PC-3 (cell line): ENCODE data around the gene RUFY3. TPM values are rescaled to one million over a fixed set of nuclear protein-coding genes. Genes with fewer than 3 reads are reported as not detected.

Experiments
- ATAC-seq: fragments of 200-7000 bp; cut with Tn5 transposase; 2 replicates; pipeline ENCODE4 v1.9.1; 2020; ENCODE audit warnings: mild to moderate bottlenecking, moderate library complexity
- BruUV-seq: library from RNA; stranded (reverse); fragments of 400-500 nt; replicated peaks from 2 replicates; lab custom pipeline; 2021; lab: Mats Ljungman, UMichigan
- CTCF ChIA-PET: fragments of 300-600 bp; sonication (Branson Sonifier 250); formaldehyde crosslinking; loops from one replicate; lab custom pipeline; 2022; ENCODE audit warnings: antibody characterized with exemption; lab: Charles Lee
- POLR2A ChIA-PET: fragments of 300-600 bp; sonication (Branson Sonifier 250); formaldehyde crosslinking; loops from one replicate; lab custom pipeline; 2022; ENCODE audit warnings: antibody characterized with exemption; ENCODE audit not compliant: unreplicated experiment; lab: Charles Lee
- DNase-seq: peaks from one replicate; pipeline ENCODE4 v3.0.0-alpha.2; 2015
- H2AFZ ChIP-seq: fragments of 300-600 bp; sonication (generic); 2 replicates; pipeline ENCODE4 v1.6.0; 2016; ENCODE audit warnings: antibody characterized with exemption, low read length
- H3F3A ChIP-seq: fragments of 300-600 bp; sonication (generic); one replicate; pipeline ENCODE4 v1.6.0; 2017; ENCODE audit warnings: antibody characterized with exemption, low read length, control low read depth, mild to moderate bottlenecking; ENCODE audit not compliant: unreplicated experiment
- H3K27ac ChIP-seq: fragments of 300-600 bp; sonication (generic); 2 replicates; pipeline ENCODE4 v1.5.1; 2016; ENCODE audit warnings: mild to moderate bottlenecking, low read length
- H3K27me3 ChIP-seq: fragments of 300-600 bp; sonication (generic); 2 replicates; pipeline ENCODE4 v1.6.1; 2016; ENCODE audit warnings: low read length, mixed read lengths
- H3K36me3 ChIP-seq: fragments of 300-600 bp; sonication (generic); 2 replicates; pipeline ENCODE4 v1.6.1; 2016; ENCODE audit warnings: low read depth, mixed run types, low read length, mixed read lengths
- H3K4me1 ChIP-seq: fragments of 300-600 bp; sonication (generic); 2 replicates; pipeline ENCODE4 v1.5.1; 2016; ENCODE audit warnings: low read length; ENCODE audit not compliant: insufficient read depth
- H3K4me2 ChIP-seq: fragments of 300-600 bp; sonication (generic); 2 replicates; pipeline ENCODE4 v1.6.0; 2016; ENCODE audit warnings: low read length
- H3K4me3 ChIP-seq: fragments of 300-600 bp; sonication (generic); 2 replicates; pipeline ENCODE4 v1.5.1; 2016; ENCODE audit warnings: mild to moderate bottlenecking, low read length, mixed read lengths
- H3K79me2 ChIP-seq: fragments of 300-600 bp; sonication (generic); 2 replicates; pipeline ENCODE4 v1.6.1; 2017; ENCODE audit warnings: low read length, mixed read lengths
- H3K9ac ChIP-seq: fragments of 300-600 bp; sonication (generic); 2 replicates; pipeline ENCODE4 v1.6.0; 2016; ENCODE audit warnings: mild to moderate bottlenecking, low read length
- H3K9me2 ChIP-seq: fragments of 300-600 bp; sonication (generic); replicated peaks from 2 replicates; pipeline ENCODE4 v1.6.1; 2016; ENCODE audit warnings: mixed run types, low read length, mixed read lengths
- H3K9me3 ChIP-seq: fragments of 300-600 bp; sonication (generic); 2 replicates; pipeline ENCODE4 v1.6.1; 2016; ENCODE audit warnings: low read length, mixed read lengths
- H4K20me1 ChIP-seq: fragments of 300-600 bp; sonication (generic); 2 replicates; pipeline ENCODE4 v1.6.1; 2016; ENCODE audit warnings: low read length, mixed read lengths
- EZH2 ChIP-seq: fragments of 300-600 bp; sonication (generic); IDR thresholded peaks from one replicate; pipeline ENCODE4 v1.6.1; 2017; ENCODE audit warnings: antibody characterized with exemption, mild to moderate bottlenecking, low read length; ENCODE audit not compliant: unreplicated experiment
- EZH2phosphoT487 ChIP-seq: fragments of 300-600 bp; sonication (generic); IDR thresholded peaks from 2 replicates; pipeline ENCODE4 v1.6.1; 2018; ENCODE audit warnings: mild to moderate bottlenecking, antibody characterized with exemption, low read length, borderline replicate concordance
- intact Hi-C: fragments of 100-400 bp; cut with micrococcal nuclease; formaldehyde crosslinking; loops from 2 replicates; pipeline ENCODE4 v1.9.0; 2023
- total RNA-seq: library from RNA; depleted of rRNA; stranded (reverse); fragments of >200 nt; gene quantifications from 2 replicates; pipeline ENCODE4 v1.2.3, GENCODE V29; 2014
- TF ChIP-seq, protein P1 (sequence below): fragments of 300-600 bp; sonication (generic); conservative IDR thresholded peaks from 2 replicates; pipeline ENCODE4 v1.5.1; 2017; ENCODE audit warnings: antibody characterized with exemption, low read depth, mild to moderate bottlenecking, low read length

RUFY3 gene
- total RNA-seq, 1 experiment from 2014 or later = 25.6 TPM

DNA sequence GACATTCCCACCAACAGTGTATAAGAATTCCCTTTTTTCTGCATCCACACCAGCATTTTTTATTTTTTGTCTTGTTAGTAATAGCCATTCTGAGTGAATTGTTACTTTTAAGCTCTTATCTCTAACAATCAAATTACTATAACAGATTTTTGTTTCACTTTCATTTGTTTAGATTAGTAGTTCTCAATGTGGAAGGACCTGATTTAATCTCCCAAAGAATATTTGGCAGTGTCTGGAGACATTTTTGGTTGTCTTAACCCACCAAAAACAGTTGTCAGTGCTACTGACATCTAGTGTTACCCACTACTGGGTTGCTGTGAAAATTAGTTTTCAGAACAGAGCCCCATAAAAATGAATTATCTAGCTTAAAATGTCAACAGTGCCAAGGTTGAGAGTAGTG lies 37.9 kb downstream of the RUFY3 start:
- no peak overlapping the region for H2AFZ ChIP-seq
- H3K4me2 ChIP-seq = no peak overlapping the region
- no peaks in the 10 kb centered on the region for H3K9me3 ChIP-seq
- no peaks in the 10 kb centered on the region for H4K20me1 ChIP-seq
- H3K4me1 ChIP-seq = no peaks in the 10 kb centered on the region
- no peak for DNase-seq
- no TSS peak for BruUV-seq
- H3K27ac ChIP-seq = no peak overlapping the region
- peaks cover 4% of the 10 kb centered on the region for H3F3A ChIP-seq
- no peaks in the 10 kb centered on the region for H3K27me3 ChIP-seq
- no peaks in the 10 kb centered on the region for H3K36me3 ChIP-seq
- intact Hi-C loops = loop anchor here (10.0 kb wide), 1 partner anchor 65 kb away; no protein-coding TSS in a partner anchor
- TF ChIP-seq, protein P1, sequence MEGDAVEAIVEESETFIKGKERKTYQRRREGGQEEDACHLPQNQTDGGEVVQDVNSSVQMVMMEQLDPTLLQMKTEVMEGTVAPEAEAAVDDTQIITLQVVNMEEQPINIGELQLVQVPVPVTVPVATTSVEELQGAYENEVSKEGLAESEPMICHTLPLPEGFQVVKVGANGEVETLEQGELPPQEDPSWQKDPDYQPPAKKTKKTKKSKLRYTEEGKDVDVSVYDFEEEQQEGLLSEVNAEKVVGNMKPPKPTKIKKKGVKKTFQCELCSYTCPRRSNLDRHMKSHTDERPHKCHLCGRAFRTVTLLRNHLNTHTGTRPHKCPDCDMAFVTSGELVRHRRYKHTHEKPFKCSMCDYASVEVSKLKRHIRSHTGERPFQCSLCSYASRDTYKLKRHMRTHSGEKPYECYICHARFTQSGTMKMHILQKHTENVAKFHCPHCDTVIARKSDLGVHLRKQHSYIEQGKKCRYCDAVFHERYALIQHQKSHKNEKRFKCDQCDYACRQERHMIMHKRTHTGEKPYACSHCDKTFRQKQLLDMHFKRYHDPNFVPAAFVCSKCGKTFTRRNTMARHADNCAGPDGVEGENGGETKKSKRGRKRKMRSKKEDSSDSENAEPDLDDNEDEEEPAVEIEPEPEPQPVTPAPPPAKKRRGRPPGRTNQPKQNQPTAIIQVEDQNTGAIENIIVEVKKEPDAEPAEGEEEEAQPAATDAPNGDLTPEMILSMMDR = no peak
- TF ChIP-seq EZH2 = no peak
- TF ChIP-seq EZH2phosphoT487 = no peak
- POLR2A ChIA-PET = no interaction called here
- no peaks in the 10 kb centered on the region for H3K79me2 ChIP-seq
- H3K4me3 ChIP-seq = no peak overlapping the region
- ATAC-seq = no peak
- no peaks in the 10 kb centered on the region for H3K9me2 ChIP-seq
- CTCF ChIA-PET = no interaction called here
- no peak overlapping the region for H3K9ac ChIP-seq

DNA sequence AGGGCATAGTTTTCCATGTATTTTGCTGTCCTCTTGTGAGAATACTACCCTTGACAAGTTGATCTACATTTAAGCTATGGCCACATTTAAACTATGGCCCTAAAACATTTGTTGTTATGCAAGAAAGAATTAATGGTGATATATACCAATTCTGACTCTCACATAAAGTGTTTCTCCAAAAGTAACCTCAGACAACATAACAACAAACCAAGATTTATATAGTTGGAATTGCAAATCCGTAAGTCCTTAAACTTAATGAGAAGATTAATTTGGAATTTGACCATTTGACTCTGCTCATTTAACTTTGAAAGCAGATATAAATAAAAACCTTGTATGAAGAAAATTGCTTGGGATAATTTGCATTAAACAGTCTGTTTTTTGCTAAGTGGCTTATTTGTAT lies 38.9 kb downstream of the RUFY3 start:
- H3K36me3 ChIP-seq = no peaks in the 10 kb centered on the region
- H3K4me2 ChIP-seq = no peak overlapping the region
- H3K4me1 ChIP-seq = no peaks in the 10 kb centered on the region
- DNase-seq (no peak), ATAC-seq (no peak)
- H3K79me2 ChIP-seq = no peaks in the 10 kb centered on the region
- no peak overlapping the region for H2AFZ ChIP-seq
- H3K27me3 ChIP-seq = no peaks in the 10 kb centered on the region
- BruUV-seq = no TSS peak
- H3K9me2 ChIP-seq = no peaks in the 10 kb centered on the region
- CTCF ChIA-PET = no interaction called here
- no peaks in the 10 kb centered on the region for H4K20me1 ChIP-seq
- no peak overlapping the region for H3K4me3 ChIP-seq
- no peak overlapping the region for H3K9ac ChIP-seq
- POLR2A ChIA-PET = no interaction called here
- no peak overlapping the region for H3K27ac ChIP-seq
- no peak for TF ChIP-seq EZH2phosphoT487
- no peak for TF ChIP-seq EZH2
- TF ChIP-seq, protein P1 = no peak
- H3F3A ChIP-seq = peaks cover 4% of the 10 kb centered on the region
- H3K9me3 ChIP-seq = no peaks in the 10 kb centered on the region
- intact Hi-C loops = no loop called here

DNA sequence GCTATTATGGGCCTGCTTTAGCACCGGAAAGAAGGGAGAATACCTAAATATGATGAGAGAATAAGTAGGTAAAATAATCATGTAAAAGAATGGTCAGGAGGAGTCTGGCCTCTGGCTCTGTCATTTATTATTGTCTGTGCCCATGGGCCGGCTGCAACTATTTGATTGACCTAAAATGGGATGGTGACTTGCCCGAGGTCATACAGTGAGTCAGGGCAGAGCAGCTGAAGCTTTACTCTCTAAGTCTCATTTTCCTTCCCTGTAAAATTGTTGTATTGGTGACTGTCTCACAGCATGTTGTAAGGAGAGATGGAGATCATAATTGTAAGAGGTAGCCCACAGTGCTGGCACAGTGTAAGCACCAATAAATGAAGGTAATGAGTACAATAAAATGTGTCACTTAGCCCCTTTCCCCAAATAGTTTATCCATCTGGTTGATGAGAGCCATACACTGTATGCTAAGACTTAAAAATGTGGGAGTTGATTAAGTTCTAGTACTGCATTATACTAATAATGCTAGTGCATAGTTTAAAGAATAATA lies 39.6 kb downstream of the RUFY3 start:
- ChIA-PET CTCF (no interaction called here), POLR2A (no interaction called here)
- Histone ChIP-seq H3K4me1 (no peaks in the 10 kb centered on the region), H3K4me2 (no peak overlapping the region), H3K36me3 (no peaks in the 10 kb centered on the region), H3K9me2 (no peaks in the 10 kb centered on the region), H3K9ac (no peak overlapping the region), H3K27me3 (no peaks in the 10 kb centered on the region), H4K20me1 (no peaks in the 10 kb centered on the region), H3K27ac (no peak overlapping the region), H3K79me2 (no peaks in the 10 kb centered on the region), H3F3A (peaks cover 4% of the 10 kb centered on the region), H2AFZ (no peak overlapping the region), H3K9me3 (no peaks in the 10 kb centered on the region), H3K4me3 (no peak overlapping the region)
- peak; percentile 31 for DNase-seq
- ATAC-seq = peak; percentile 75
- TF ChIP-seq EZH2 (no peak), EZH2phosphoT487 (no peak)
- TF ChIP-seq, protein P1 = no peak
- no TSS peak for BruUV-seq
- intact Hi-C loops = no loop called here
